GM19099 (cell line): Measurements from ENCODE around the gene CACNA1G.

Experiments used
- POLR2A ChIP-seq: IDR thresholded peaks from 3 replicates; pipeline ENCODE4 v1.6.1; 2011; ENCODE audit warnings: low read depth; ENCODE audit not compliant: insufficient read length; ENCODE audit errors: extremely low read depth

CACNA1G gene

GRCh38 chr17:50539762-50540559 lies 20.6 kb upstream of the CACNA1G start:
- no peak for TF ChIP-seq POLR2A

DNA sequence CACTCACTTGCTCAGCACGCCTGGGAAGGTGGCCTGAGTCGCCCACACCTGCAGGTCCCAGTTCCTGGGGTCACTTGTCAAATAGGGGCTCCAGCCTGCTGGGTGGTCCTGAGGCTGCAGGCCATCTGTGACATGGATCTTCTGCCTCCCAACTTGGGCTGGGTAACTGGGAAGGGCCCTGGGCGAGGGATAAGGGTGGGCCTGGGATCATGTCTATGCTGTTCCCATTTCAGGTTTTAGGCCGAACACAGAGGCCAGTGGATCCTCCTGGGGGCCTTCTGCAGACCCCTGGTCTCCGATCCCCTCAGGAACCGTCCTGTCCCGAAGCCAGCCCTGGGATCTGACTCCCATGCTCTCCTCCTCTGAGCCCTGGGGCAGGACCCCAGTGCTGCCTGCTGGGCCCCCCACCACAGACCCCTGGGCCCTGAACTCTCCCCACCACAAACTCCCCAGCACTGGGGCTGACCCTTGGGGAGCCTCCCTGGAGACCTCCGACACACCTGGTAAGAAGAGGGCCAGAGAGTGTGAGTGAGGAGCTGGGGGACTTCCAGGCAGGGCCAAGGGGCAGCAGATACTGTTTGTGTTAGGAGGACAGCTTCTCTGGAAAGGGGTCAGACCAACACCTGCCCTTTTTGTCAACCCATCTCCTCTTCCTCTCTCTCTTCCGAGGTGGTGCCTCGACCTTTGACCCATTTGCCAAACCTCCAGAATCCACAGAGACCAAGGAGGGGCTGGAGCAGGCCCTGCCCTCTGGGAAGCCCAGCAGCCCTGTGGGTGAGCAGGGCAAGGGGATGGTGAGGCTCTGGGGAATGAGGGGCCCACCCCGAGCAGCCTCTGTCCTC lies 19.7 kb upstream of the CACNA1G start:
- TF ChIP-seq POLR2A, result no peak

GRCh38 chr17:50541402-50541715 lies 19.2 kb upstream of the CACNA1G start:
- TF ChIP-seq POLR2A, result no peak

DNA sequence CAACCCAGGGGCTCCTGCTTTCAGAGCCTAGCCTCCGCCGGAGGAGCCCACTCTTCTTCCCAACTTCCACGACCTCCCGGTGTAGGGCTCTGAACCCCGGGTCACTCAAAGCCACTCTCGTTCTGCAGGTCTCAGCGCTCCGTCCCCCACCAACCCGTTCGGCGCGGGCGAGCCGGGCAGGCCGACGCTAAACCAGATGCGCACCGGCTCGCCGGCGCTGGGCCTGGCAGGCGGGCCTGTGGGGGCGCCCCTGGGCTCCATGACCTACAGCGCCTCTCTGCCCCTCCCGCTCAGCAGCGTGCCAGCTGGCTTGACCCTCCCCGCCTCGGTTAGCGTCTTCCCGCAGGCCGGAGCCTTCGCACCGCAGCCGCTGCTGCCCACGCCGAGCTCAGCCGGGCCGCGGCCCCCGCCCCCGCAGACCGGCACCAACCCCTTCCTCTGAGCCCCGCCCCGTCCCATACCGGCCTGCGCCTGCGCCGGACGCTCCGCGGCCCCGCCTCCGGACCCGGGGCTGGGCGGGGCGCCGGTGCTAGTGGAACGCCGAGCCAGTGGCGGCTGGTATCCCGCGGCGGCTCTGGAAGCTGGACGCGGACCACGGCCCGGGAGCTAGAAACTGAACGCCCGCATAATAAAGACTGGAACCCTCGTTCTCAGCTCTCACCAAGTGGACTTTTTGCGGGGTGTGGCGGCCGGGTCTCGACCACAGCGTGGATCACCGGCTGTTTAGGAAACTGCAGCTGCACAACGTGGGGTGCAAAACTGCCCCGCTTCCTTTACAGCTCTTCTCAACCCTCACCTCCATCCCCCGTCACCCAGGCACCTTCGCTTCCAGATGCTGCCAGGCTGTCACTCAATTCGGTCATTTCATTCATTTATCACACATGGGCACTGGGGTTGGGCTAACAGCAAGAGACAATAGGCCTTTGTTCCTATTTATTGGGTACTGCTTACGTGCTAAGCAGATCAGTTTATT lies 18.5 kb upstream of the CACNA1G start:
- no peak for TF ChIP-seq POLR2A

GRCh38 chr17:50542795-50543774 lies 17.4 kb upstream of the CACNA1G start:
- TF ChIP-seq POLR2A, result no peak

- TF ChIP-seq POLR2A, result no peak
Observed at GRCh38 chr17:50544516-50544915, 16.0 kb upstream of the CACNA1G start.

GRCh38 chr17:50545311-50545710 lies 15.2 kb upstream of the CACNA1G start:
- no peak for TF ChIP-seq POLR2A

GRCh38 chr17:50546701-50547034 lies 13.8 kb upstream of the CACNA1G start:
- no peak for TF ChIP-seq POLR2A

DNA sequence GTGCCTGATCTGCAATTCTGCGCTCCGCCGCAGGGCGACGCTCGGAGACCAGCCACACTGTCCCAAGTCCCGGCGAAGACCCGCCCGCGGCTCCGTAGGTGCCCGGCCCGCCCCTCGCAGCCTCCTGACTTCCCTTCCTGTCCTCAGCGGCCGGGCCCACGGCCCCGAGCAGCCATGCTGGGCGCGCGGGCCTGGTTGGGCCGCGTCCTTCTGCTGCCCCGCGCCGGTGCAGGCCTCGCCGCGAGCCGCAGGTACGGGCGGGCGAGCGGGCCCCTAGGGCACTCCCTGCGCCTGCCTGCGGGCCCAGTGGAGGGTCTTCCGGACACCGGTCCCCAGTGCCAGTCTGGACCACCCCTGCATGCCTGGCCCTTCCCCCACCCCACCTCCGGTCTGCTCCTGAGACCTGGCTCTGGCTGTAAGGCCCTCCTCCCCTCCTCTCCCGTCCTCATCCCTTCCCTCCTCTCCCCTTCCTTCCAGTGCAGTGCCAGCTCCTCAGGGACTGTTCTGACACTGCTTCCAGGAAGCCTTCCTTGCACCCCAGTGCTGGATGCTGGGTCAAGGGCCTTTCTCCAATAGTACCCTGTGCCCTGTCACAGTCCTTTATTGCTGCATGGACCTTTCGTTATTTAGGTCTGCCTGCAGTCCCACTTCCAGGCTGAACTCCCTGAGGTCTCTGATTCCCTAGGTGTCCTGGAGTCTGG lies 13.3 kb upstream of the CACNA1G start, which contains the start of gene SPATA20:
Gene SPATA20, plus strand, starts transcription at position 140 of the 701 bp plus-strand sequence. Its CDS starts 35 bp downstream, at position 175.
- TF ChIP-seq POLR2A, result peak; percentile 73

- TF ChIP-seq POLR2A, result no peak
Observed at GRCh38 chr17:50547736-50548083, 12.8 kb upstream of the CACNA1G start.

DNA sequence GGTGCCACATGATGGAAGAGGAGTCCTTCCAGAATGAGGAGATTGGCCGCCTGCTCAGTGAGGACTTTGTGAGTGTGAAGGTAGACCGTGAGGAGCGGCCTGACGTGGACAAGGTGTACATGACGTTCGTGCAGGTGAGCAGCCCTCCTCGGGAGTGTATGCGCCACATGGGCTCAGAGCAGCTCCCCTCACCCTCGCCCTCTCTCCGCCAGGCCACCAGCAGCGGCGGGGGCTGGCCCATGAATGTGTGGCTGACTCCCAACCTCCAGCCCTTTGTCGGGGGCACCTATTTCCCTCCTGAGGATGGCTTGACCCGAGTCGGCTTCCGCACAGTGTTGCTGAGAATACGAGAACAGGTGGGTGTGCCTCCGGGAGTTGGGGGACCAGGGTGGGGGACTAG lies 11.7 kb upstream of the CACNA1G start:
- TF ChIP-seq POLR2A, result no peak

GRCh38 chr17:50549256-50549941 lies 11.1 kb upstream of the CACNA1G start:
- no peak for TF ChIP-seq POLR2A

DNA sequence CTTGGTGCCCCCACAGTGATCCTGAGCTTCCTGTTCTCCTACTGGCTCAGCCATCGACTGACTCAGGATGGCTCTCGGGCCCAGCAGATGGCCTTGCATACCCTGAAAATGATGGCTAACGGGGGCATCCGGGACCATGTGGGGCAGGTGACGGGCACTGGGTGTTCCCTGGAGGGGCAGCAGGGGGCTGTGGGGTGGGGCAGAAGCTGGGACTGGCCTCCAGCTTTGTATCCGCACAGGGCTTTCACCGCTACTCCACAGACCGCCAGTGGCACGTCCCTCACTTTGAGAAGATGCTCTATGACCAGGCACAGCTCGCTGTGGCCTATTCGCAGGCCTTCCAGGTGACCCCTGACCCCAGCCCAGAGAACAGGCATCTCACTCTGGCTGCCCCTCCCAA lies 10.5 kb upstream of the CACNA1G start:
- no peak for TF ChIP-seq POLR2A
